ENCODE results near the gene PIK3R1. TPM values are rescaled to one million over a fixed set of nuclear protein-coding genes. Genes with fewer than 3 reads are reported as not detected.

Gene PIK3R1
- 41.6 and 110 TPM in 2 replicates for total RNA-seq (ENCODE audit: low replicate concordance)
- long read RNA-seq, transcript PIK3R1-201 (10 exons, 2,625 nt) = minor isoform, 5 of 33 reads
- long read RNA-seq, transcript PIK3R1-202 (10 exons, 2,439 nt) = major isoform, 18 of 33 reads
- long read RNA-seq, partial matches to known transcripts = 8 of 33 reads
- long read RNA-seq, other reads (novel, unspliced or antisense) = 2 of 33 reads

DNA sequence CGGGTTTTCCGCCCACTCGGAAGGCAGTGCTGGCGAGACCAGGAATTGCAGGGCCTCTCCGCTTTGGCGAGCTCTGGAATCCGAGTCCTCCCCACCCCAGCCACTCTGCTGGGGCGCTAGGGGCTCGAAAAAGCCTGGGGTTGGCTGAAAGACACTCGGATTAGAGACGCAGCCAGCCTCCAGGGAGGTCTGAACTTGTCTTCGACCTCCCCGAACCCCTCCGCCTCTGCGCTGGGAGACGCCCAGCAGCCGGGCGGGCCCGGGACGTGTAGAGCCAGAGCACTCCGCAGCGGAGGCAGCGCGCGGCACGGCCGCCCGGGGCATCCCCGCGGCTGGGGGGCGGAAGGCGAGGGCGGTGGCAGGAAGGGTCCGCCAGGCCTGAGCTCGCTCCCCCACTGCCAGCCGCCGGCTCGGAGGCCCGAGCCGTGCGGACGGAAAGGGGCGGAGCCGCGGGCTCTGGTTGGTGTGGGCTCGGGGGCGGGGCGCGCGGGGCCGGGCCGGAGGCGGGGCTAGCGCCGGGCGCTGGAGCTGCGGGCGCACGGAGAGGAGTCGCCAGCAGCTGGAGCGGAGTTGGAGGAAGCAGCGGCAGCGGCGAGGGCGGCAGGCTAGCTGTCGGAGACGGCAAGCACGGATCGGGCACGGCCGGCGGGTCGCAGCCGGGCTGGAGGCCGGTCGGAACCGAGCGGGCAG, at the start of gene PIK3R1:
TSS of gene PIK3R1 (plus strand) at position 549 of the 690 bp plus-strand sequence. CDS start 10,920 bp downstream, outside the sequence.
- peaks cover 29% of the 10 kb centered on the region for H3K4me1 Mint-ChIP-seq (ENCODE audit: unreplicated experiment)
- peaks cover 14% of the 10 kb centered on the region for H3K36me3 Mint-ChIP-seq
- peaks cover 4% of the 10 kb centered on the region for H3K27me3 Mint-ChIP-seq
- peak within 1 kb of the TSS; percentile 92 for H3K4me3 Mint-ChIP-seq
- TF ChIP-seq, protein P1, sequence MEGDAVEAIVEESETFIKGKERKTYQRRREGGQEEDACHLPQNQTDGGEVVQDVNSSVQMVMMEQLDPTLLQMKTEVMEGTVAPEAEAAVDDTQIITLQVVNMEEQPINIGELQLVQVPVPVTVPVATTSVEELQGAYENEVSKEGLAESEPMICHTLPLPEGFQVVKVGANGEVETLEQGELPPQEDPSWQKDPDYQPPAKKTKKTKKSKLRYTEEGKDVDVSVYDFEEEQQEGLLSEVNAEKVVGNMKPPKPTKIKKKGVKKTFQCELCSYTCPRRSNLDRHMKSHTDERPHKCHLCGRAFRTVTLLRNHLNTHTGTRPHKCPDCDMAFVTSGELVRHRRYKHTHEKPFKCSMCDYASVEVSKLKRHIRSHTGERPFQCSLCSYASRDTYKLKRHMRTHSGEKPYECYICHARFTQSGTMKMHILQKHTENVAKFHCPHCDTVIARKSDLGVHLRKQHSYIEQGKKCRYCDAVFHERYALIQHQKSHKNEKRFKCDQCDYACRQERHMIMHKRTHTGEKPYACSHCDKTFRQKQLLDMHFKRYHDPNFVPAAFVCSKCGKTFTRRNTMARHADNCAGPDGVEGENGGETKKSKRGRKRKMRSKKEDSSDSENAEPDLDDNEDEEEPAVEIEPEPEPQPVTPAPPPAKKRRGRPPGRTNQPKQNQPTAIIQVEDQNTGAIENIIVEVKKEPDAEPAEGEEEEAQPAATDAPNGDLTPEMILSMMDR (conservative IDR thresholded peaks at IDR 0.05) = peak; percentile 71
- peak within 1 kb of the TSS; percentile 75 for H3K27ac Mint-ChIP-seq
- H3K9me3 Mint-ChIP-seq = peaks cover 14% of the 10 kb centered on the region
- peak; percentile 97 for DNase-seq (ENCODE audit: extremely low spot score, unreplicated experiment)

DNA sequence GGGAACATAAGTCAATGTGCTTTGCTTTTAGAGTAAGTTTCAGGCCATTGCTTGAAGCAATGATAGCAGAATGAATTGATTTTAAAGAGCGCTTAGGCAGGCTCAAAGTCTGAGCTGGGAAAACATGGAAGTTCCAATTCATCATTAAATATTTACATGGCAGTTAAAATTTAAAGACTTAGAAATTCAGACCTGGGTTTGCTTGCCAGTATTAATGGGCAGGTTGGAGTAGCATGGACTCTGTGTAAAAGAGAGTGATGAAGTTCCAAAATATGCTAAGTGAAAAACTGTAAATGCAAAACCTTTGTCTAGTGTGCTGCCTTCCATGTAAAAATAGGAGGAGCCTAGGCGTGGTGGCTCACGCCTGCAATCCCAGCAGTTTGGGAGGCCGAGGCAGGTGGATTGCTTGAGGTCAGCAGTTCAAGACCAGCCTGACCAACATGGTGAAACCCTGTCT, 48.3 kb upstream of the PIK3R1 start:
- TF ChIP-seq, protein P1 (conservative IDR thresholded peaks at IDR 0.05) = no peak
- no peak overlapping the region for H3K4me3 Mint-ChIP-seq
- peaks cover 4% of the 10 kb centered on the region for H3K27me3 Mint-ChIP-seq
- H3K36me3 Mint-ChIP-seq = no peaks in the 10 kb centered on the region
- DNase-seq (ENCODE audit: extremely low spot score, unreplicated experiment) = no peak
- peaks cover 25% of the 10 kb centered on the region for H3K4me1 Mint-ChIP-seq (ENCODE audit: unreplicated experiment)
- no peak overlapping the region for H3K27ac Mint-ChIP-seq
- no peaks in the 10 kb centered on the region for H3K9me3 Mint-ChIP-seq

DNA sequence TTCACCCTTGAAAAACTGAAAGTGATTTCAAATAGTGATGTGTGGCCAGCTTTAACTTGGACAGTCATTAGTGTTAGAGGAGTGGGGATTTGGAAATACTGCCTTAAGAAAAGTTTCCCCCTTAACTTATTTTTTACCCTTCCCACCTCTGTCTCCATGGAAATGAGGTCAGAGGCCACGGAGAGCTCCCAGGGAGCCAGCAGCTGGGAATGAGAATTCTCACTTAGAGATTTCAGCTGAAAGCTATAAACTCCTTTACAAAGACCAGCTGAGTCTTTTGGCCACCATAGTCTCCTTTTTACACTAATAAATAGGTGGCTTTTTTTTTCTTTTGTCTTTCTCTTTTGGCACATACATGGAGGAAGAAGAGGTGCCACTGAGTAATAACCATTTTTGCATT, 45.7 kb upstream of the PIK3R1 start:
- Mint-ChIP-seq H3K4me1 (ENCODE audit: unreplicated experiment) (peaks cover 25% of the 10 kb centered on the region), H3K36me3 (no peaks in the 10 kb centered on the region), H3K4me3 (no peak overlapping the region), H3K27me3 (peaks cover 4% of the 10 kb centered on the region), H3K27ac (no peak overlapping the region), H3K9me3 (no peaks in the 10 kb centered on the region)
- DNase-seq (ENCODE audit: extremely low spot score, unreplicated experiment) = no peak
- TF ChIP-seq, protein P1 (conservative IDR thresholded peaks at IDR 0.05) = no peak

DNA sequence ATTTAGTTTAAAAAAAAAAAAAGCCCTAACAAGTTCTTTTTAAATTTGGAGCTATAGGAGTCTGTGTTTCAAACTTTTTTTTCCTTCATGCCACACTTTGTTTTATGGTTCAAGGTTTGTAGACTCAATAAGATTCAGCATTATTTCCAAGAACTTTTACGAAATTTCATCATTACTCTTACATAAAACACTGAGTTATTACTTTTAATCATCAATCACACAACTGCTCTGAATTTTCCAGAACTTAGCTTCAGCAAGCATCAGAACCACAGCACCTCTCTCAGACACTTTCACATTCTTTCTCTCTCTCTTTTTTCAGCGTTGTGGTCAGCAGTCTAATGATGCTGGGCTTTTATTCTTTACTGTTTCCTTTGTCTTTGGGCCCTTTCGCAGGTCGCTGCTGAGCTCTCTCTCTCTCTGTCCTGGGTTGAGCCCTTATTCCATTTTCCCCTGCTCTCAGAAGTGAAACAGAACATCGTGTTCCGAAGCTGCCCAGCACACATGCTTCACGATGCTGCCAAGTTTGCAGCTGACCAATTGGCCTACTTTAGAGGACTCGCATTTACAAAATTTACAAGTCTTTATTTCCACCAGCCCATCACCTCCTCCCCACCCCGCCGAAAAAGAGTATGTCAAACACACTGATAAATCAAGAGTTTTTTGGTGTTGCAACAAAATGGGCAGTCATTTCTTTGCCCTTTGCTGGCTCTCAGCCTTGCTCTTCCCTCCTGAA, 44.6 kb upstream of the PIK3R1 start:
- DNase-seq (ENCODE audit: extremely low spot score, unreplicated experiment) = no peak
- Mint-ChIP-seq H3K4me3 (peak overlapping the region; percentile 32), H3K27me3 (peaks cover 4% of the 10 kb centered on the region), H3K9me3 (no peaks in the 10 kb centered on the region), H3K36me3 (no peaks in the 10 kb centered on the region), H3K4me1 (ENCODE audit: unreplicated experiment) (peaks cover 25% of the 10 kb centered on the region), H3K27ac (no peak overlapping the region)
- TF ChIP-seq, protein P1 (conservative IDR thresholded peaks at IDR 0.05) = no peak

DNA sequence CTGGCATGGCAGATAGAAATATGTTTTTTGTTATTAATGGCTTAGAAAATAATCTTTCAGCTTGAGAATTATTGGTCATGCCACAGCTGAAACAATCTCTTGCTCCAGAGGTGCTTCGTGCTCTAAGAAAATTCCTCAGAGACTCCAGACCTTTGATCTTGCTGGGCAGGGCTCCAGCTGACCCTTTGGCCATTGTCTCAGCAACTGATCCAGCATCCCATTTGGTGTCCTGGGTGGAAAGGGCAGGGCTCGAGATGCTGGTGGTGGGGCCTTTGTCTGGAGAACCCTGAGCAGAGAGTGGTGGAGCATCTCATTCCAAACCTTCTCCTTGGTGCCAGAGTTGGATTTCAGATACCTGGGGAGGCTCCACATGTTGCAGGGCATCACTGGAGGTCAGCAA, 43.2 kb upstream of the PIK3R1 start:
- Mint-ChIP-seq H3K27ac (no peak overlapping the region), H3K4me1 (ENCODE audit: unreplicated experiment) (peaks cover 25% of the 10 kb centered on the region), H3K9me3 (no peaks in the 10 kb centered on the region), H3K36me3 (no peaks in the 10 kb centered on the region), H3K27me3 (peaks cover 4% of the 10 kb centered on the region), H3K4me3 (no peak overlapping the region)
- no peak for DNase-seq (ENCODE audit: extremely low spot score, unreplicated experiment)
- TF ChIP-seq, protein P1 (conservative IDR thresholded peaks at IDR 0.05) = no peak
